ENCODE results near the gene MBTPS2. TPM values are rescaled to one million over a fixed set of nuclear protein-coding genes. Genes with fewer than 3 reads are reported as not detected.

Gene MBTPS2
- total RNA-seq, 4 donors from 2014 or later, result 4.8 to 7.0 (median 5.9) TPM

DNA sequence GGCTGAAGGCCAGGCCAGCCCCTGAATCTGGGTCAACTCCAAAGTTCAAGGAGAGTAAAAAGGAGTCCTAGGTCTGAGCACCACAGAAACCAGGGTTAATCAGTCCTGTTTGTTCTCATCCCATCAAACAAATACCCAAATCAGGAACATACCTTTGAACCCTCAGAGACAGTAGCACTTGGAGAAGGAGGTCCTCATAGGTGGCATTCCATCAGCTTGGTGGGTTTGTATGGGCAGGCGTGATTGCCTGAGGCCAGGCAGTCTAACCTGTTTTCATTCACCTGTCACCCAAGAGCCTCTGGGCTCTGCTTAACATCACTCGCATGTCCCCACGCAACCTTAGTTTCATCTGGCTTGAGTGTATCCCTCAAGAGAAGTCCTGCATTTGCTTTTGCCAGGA is 17.5 kb upstream of the MBTPS2 start:
- no peak for DNase-seq (ENCODE audit: low spot score in 2 of 2)
- intact Hi-C loops (cut with DNase I; ENCODE audit: low total_unique reads), result no loop called here
- 82 to 100% methylated on average over 3 of the region's 3 CpGs for WGBS, 2 donors
- TF ChIP-seq CTCF (IDR thresholded peaks at IDR 0.05) (no peak), POLR2A (IDR thresholded peaks at IDR 0.05) (no peak)
- H3K4me3 ChIP-seq (ENCODE audit: low read depth, poor library complexity, severe bottlenecking), result no peak overlapping the region

DNA sequence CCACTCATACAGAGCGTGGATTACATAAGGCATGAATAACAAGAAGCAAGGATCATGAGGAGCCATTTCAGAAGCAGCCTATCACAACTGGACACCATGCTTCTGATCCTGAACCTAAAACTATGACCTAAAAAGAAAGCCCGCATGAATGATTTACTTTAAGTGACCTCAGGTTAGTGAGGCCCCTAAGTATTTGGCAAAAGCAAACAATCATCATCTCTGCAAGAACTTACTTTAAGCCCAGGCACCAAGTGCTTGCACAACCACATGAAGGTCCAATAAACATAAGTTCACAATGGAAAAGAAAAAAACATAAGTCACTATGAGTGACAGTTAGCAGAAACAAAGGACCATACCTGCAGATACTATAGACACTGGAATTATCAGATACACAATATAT is 7.9 kb upstream of the MBTPS2 start:
- intact Hi-C loops (cut with DNase I; ENCODE audit: low total_unique reads), result no loop called here
- H3K4me3 ChIP-seq (ENCODE audit: low read depth, poor library complexity, severe bottlenecking), result no peak overlapping the region
- TF ChIP-seq POLR2A (IDR thresholded peaks at IDR 0.05) (no peak), CTCF (IDR thresholded peaks at IDR 0.05) (no peak)
- DNase-seq (ENCODE audit: low spot score in 2 of 2), result no peak
- 85 to 100% methylated on average over 2 of the region's 2 CpGs for WGBS, 2 donors

- no peak overlapping the region for H3K4me3 ChIP-seq (ENCODE audit: low read depth, poor library complexity, severe bottlenecking)
- TF ChIP-seq POLR2A (IDR thresholded peaks at IDR 0.05), result no peak
- TF ChIP-seq CTCF (IDR thresholded peaks at IDR 0.05), result no peak
- 69 to 72% methylated on average over 2 of the region's 2 CpGs for WGBS, 2 donors
- intact Hi-C loops (cut with DNase I; ENCODE audit: low total_unique reads), result no loop called here
- DNase-seq (ENCODE audit: low spot score in 2 of 2), result no peak
These were observed 2.4 kb upstream of the MBTPS2 start for GRCh38 chrX:21837056-21837455.

DNA sequence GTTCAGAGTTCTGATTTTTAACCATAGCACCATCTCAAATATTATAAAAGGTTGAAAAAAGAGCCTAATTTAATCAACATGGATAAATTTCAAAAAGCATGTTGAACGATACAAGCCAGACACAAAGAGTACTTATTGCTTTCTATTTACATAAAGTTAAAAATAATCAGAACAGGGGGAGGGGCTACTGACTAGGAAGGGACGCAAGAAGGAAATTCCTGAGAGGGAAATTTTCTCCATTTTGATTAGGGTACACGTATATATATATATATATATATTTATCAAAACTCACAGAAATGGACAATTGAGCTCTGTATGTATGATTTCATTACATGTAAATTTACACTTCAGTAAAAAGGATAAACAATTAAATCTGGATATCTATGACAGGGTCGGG is 482 bp upstream of the MBTPS2 start:
- peak overlapping the region; percentile 47 for H3K4me3 ChIP-seq (ENCODE audit: low read depth, poor library complexity, severe bottlenecking)
- DNase-seq (ENCODE audit: low spot score in 2 of 2), result no peak

GRCh38 chrX:21840193-21840545 is 752 bp downstream of the MBTPS2 start:
- no peak for TF ChIP-seq CTCF (IDR thresholded peaks at IDR 0.05)
- no peak for TF ChIP-seq POLR2A (IDR thresholded peaks at IDR 0.05)

More for the DNA sequence above, 482 bp upstream of the MBTPS2 start:
- TF ChIP-seq CTCF (IDR thresholded peaks at IDR 0.05) (no peak), POLR2A (IDR thresholded peaks at IDR 0.05) (no peak)
- intact Hi-C loops (cut with DNase I; ENCODE audit: low total_unique reads), result no loop called here
- 1 to 36% methylated on average over 4 of the region's 4 CpGs for WGBS, 2 donors

GRCh38 chrX:21843179-21843578 is 3.8 kb downstream of the MBTPS2 start:
- no peak overlapping the region for H3K4me3 ChIP-seq (ENCODE audit: low read depth, poor library complexity, severe bottlenecking)
- intact Hi-C loops (cut with DNase I; ENCODE audit: low total_unique reads), result no loop called here
- DNase-seq (ENCODE audit: low spot score in 2 of 2), result no peak
- no peak for TF ChIP-seq CTCF (IDR thresholded peaks at IDR 0.05)
- no peak for TF ChIP-seq POLR2A (IDR thresholded peaks at IDR 0.05)
- WGBS, 2 donors, result 66 to 74% methylated on average over 5 of the region's 5 CpGs

More at GRCh38 chrX:21840193-21840545, 752 bp downstream of the MBTPS2 start:
- peak overlapping the region; percentile 47 for H3K4me3 ChIP-seq (ENCODE audit: low read depth, poor library complexity, severe bottlenecking)
- WGBS, 2 donors, result 3 to 32% methylated on average over 6 of the region's 6 CpGs
- DNase-seq (ENCODE audit: low spot score in 2 of 2), result no peak
- intact Hi-C loops (cut with DNase I; ENCODE audit: low total_unique reads), result no loop called here

Data from lower leg skin (tissue), 4 donors.